Breast epithelium (tissue), 3 donors: ENCODE measurements around the gene SDCBP2.

ENCODE experiments used
- CTCF ChIP-seq, 3 donors: fragments of 450-650 bp; IDR thresholded peaks; one replicate each; pipeline ENCODE4 v1.5.1; 2016 to 2017; ENCODE audit warnings: antibody characterized with exemption in 3 of 3, mild to moderate bottlenecking in 3 of 3, moderate library complexity in 3 of 3
- POLR2A ChIP-seq: fragments of 450-650 bp; IDR thresholded peaks from one replicate; pipeline ENCODE4 v1.6.1; 2016; ENCODE audit warnings: antibody characterized with exemption, mild to moderate bottlenecking, moderate library complexity
- POLR2AphosphoS5 ChIP-seq, 3 donors: sonication (generic); formaldehyde crosslinking; IDR thresholded peaks; one replicate each; pipeline ENCODE4 v1.6.1; 2017; ENCODE audit warnings: antibody characterized with exemption in 3 of 3

- TF ChIP-seq CTCF (IDR thresholded peaks at IDR 0.05) (no peak), POLR2A (no peak), POLR2AphosphoS5 (IDR thresholded peaks at IDR 0.05) (no peak)
Measured at GRCh38 chr20:1292620-1293019, 36.3 kb downstream of the SDCBP2 start.
